HG02642 (cell line): ENCODE data around the gene CAPG.
"Not testable (repeated sequence)": the region's sequence is repeated elsewhere in the genome, so short reads cannot be mapped to it uniquely, and the experiment has no call there.

Source experiments
- ATAC-seq: cut with Tn5 transposase; IDR thresholded peaks from one replicate; pipeline ENCODE4 v1.9.1; 2021; ENCODE audit warnings: mild to moderate bottlenecking; ENCODE audit not compliant: unreplicated experiment, poor library complexity

Gene CAPG

DNA sequence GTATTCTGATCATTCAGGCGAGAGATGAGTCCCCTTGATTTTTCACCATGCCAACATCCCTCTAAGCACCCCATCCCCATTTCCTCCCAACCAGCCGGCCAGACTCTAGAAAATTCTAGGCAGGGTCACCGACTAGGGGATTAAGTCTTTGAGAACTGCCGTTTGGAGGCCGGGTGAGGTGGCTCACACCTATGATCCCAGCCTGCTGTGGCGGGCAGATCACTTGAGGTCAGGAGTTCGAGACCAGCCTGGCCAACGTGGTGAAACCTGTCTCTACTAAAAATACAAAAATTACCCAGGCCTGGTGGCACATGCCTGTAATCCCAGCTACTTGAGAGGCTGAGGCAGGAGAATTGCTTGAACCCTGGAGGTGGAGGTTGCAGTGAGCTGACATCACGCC, 29.4 kb upstream of the CAPG start:
- ATAC-seq = not testable (repeated sequence)

DNA sequence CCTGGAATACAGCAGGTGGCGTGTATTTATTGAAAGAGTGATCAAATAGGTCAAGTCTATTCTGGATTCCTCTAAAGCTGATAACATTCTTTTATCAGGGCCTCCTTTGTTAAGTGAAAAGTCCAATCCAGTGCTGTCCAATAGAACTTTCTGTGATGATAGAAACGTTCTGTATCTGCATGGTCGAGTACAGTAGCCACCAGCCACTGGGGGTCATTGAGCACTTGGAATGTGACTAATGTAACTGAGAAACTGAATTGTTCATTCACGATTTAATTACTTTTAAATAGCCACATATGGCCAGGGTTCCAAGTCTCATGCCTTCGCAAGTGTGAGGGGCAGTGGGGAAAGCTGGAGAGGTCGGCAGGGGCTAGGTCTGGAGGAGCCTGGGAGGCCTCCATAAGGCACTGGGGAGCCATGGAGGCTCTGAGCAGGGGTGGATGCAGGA, 28.9 kb upstream of the CAPG start:
- no peak for ATAC-seq

DNA sequence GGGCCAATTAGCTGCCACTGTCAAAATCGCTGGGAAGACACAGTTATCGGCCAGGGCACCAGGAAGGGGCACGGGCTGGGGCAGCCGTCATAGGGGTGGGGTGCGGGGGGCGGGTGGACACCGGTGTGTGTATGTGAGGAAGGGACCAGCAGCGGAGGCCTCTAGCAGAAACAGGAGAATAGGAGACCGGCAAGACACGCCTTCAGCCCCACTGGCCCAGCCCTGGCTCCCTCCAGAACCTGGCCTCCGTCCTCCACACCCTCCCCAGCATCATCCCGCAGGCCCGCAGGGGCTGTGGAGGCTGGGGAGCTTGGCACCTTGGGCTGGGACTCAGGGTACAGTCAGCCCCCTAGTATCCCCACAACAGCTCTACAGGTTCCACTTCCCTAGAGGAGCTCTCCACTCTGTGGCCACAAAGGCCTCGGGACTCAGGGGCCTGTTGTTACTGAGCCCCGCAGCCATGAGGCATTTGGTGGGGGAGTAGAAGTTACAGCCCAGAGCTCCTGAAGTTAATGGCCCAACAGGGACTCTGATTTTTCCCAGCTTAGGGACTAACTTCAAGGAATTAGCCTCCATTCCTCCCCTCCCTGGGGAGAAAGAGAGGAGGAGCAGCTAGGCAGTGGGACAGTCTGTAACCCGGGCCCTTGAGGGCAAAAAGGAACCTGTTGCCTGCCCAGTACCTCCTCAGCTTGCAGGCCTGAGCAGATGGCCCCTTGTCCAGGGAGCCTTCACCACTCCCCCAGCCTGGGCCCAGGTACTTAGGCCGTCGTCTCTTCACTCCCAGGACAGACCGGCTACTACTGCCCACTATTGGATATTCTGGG, 28.2 kb upstream of the CAPG start:
- no peak for ATAC-seq

DNA sequence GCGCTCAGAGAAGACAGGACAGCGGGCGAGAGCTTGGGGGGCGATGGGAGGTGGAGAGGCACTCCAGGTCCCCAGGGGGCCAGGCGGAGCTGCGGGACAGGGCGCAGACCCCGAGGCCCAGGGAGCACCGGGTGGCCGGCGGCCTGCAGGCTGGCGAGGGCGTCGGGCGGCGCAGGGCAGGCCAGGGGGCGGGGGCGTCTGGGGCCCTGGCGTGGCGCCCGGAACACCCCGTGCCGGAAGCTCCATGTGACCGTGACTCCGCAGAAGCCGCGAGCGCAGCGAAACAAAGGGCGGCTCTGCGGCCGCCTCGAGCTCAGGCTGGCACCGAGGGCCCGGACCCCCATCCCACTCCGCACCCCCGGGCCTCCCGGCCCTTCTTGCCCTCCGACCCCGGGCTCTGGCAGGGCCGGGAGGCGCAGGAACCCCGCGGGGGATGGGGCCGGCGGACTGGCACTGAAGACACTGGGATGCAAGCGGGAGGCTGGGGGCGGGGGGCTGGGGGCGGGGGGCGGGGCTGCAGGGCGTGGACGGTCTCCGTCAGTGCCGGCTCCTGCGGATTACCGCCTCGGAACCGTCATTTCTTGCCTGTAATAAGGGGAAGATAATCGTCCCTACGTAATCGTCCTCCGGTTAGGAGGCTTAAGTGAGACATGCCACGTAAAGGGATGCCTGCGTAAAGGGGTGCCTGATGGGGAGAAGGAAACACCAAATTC, 27.5 kb upstream of the CAPG start:
- ATAC-seq = peak; percentile 85

DNA sequence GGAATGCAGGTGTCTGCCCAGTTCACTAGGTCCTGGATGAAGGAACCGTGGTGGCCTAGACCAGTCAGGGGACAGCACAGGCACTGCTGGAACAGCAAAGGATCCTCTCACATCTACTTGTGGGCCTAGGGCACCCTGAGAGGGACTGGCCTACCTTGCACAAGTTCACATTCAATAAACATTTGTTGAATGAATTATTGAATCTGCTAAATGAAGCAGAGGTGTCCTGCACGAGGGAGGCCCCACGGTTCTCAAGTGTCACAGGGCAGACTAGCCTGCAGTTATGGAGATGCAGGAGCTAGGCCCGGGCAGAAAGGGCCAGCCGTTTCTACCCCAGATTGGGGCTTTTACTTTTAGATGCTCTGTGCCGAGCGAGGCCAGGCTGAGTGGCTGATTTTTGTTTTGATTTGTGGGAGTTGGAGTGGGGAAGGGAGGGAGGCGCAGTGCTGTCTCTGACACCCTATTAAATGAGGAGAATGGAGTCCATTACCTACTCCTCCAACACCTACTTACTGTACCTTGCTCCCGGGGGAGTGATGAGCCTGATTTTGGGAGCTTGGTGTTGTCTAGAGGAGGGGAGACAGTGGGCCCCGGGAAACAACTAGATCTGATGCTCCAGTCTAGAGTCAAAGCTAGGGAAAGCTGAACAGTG, 26.8 kb upstream of the CAPG start:
- ATAC-seq = no peak

DNA sequence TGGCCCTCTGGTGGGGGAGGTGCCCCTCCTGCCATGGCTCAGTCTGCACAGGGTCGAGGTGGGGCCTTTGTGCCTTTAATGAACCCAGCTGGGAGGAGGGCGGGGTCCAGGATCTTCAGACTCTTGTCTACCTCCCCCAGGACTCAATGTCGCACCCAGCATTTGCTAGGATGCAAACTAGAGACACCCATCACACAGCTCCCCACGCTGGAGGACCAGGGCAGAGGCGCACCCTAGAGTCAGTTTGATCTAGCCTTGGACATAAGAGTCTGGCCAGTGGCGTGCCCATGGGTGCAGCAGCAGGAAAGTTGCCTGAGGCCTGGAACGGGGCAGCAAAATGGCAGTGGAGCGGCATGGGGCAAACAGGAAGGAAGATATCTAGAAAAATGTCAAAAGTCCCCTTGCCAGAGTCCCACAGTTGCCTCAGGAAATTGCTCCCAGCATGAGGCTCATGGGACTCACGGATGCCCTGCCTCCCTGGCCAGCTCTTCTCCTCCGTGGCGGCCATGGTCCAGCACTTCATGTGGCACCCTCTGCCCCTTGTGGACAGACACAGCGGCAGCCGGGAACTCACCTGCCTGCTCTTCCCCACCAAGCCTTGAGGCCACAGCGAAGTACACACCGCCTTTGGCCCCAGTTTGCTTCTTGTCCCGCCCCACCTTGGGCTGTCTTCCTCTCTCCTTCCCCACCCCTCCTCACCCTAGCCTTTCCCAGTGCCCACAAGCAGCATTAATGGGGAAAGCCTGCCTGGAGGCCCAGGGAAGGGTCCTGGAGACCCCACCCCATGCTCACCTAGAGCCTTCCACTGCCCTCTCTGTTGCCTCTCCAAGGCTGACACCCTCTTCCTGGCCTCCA, 26.0 kb upstream of the CAPG start:
- no peak for ATAC-seq

DNA sequence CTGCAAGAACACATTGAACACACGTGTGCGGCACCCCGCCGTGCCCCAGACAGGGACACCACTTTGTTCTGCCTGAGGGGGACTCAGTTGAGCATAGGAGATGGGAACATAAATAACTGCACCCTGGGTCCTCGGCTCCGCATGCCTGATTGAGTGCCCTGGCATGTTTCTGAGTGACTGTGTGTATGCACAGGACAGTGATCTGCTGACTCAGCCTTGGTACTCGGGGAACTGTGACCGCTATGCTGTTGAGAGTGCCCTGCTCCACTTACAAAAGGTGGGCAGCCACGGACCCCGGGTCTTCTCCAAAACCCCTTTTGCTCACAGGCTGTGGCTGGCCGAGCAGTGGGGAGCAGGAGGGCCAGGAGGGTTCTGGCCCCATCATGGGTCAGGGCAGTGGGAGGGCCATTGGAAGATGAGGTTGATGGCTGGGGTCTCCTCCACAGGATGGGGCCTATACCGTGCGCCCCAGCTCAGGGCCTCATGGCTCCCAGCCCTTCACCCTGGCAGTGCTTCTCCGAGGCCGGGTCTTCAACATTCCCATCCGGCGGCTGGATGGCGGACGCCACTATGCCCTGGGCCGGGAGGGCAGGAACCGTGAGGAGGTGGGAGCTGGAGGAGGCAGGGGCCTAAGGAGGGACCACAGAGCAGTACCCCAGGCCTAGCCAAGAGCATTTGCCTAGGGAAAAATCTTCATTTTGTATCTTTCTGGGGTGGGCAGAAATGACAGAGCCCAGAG, 25.2 kb upstream of the CAPG start:
- no peak for ATAC-seq

DNA sequence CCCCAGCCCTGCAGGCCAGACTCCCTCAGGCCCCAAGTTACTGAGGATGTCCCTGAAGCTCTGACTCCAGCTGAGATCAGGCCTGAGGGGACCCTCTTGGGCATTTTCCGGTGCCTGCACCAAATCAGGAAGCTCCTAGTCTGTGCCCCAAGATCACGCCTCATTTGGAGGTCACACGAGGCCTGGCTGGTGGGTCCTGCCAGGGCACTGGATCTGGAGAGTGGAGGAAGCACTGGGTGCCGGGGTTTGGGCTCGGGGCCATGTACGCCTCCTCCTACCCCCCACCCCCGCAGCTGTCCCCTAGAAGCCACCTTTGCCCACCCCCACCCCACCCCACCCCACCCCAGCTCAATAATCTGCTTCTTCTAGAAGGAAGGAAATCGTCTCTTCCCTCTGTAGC, 24.5 kb upstream of the CAPG start:
- ATAC-seq = no peak

DNA sequence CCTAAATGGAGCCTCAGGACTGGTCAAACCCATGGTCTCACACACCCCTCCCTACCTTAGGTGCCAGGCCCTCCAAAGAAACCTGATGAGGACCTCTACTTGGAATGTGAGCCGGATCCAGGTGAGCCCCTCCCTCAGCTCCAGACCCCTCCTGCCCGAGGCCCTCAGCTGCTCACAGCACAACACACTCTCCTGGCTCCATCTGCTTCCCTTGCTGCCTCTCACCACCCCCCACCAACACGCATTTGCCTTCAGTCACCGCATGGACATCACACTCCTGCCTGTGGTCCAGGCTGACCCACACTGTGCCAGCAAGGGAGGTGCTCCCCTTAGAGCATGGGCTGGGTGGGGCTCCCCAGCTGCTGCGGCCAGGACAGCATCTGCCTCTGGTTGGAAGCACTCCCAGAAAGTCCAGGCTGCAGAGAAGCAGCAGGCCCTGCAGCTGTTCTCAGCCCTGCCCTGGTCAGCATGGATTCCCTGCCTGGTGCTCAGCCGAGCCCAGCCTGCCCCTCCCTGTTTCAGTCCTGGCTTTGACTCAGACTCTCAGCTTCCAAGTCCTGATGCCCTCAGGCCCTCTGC, 23.4 kb upstream of the CAPG start:
- ATAC-seq = no peak

DNA sequence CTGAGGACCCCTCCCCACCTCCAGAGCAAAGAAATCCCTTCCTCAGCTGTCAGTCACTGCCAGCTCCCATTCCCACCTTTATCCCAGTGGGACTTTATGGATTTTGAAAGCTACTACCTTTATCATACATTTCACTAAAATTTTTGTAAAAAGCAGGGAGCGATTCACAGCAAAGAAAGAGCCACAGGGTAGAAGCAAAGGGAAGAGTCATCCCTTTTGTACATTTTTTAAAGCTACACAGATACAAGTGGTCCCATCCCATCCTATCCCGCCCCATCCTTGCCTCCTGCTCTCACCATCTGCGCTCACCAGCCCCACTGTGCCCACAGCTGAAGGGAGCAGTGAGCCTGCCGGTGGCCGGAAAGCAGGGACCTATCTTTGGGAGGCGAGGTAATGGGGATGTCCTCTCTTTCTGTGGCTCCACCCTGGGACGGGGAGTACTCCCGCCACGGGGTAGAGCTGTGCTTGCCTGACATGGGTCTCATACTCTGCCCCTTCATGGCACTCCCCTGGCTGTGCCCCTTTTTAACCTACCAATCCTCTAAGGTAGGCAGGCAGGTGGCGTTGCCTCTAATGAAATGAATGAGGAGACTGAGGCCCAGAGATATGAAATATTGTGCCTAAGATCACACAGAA, 21.5 kb upstream of the CAPG start:
- ATAC-seq = no peak

DNA sequence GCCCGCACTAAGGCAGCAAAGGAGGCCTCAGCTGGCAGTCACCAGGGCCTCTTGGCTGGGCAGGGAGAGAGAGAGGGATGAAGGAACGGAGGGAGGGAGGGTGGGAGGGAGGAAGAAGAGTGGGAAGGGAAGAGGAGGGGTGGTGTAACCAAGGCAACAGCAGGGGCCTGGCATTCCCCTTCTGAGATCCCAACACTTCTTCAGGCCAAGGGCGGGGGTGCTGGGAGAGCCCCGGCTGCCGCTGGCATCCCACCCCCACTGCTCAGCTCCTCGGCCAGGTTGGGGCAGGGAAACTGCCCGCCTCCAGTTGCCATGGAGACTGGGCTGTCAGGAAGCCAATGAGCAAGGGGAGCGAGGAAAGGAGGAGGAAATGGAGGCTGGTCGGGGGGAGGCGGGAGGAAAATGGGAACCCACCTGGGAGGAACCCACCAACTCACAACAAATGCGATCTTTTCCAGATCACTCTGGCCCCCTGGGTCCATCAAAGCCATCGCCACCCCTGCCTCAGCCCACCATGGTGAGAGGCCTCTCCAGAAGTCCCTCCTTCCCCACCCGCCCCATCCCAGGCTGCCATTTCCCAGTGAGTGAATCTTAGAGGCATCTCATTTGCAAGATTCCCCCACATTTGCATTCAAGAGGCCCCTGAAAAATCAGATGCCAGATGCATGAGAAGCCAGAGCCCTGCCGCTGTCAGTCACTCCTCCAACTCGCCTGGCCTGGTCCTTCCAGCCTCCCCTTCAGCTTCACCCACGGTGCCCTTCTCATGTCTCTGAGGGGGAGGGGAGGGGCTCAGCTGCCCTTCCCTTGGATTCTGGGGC, 20.8 kb upstream of the CAPG start:
- ATAC-seq = no peak

DNA sequence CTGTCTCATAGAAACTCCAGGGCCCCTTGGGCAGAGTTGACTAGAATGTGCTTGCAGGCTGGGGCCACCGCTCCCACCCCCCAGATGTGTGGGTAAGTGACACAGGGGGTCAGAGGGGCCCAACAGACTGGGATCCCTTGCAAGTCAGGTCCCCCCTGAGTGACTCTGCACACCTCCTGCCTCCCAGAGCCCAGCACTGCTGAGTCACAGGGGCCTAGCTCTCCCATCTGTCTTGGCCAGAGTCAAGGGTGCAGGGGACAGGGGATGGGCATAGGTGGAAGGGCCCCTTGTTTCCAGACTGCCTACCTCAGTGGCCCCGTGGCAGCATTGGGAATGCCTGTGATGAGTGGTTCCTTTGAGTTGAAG, 19.7 kb upstream of the CAPG start:
- no peak for ATAC-seq

DNA sequence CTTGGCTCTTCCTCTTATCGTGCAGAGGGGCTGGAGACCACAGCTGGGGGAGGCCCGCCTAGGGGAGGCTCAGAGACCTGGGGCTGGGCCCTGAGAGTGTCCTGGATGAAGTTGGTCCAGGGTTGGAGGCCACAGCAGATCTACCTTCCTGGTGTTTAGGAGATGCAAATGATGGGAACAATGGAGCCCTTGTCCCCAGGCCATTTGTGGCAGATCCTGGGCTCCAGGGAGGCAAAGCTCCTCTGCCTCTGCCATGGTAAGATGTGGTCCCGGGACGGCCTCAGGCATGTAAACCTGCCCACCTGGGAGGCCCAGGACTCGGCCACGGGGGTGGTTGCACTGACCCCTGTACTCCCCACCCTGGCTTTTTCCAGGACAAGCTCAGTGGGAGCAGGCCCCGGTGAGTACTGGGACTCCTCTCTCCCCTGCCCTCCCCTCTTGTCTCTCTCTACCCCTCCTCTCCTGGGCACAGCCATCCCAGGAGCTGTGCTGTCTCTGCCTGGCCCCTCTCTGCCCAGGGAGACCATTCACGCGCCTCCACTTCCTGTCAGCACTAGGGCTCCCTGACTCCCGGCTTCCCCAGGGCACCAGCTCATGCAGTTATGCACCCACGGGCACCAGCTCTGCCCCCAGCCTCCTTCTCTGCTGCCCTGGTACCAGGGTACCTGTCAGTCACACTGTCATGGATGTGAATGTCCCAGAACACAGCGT, 19.2 kb upstream of the CAPG start:
- no peak for ATAC-seq

DNA sequence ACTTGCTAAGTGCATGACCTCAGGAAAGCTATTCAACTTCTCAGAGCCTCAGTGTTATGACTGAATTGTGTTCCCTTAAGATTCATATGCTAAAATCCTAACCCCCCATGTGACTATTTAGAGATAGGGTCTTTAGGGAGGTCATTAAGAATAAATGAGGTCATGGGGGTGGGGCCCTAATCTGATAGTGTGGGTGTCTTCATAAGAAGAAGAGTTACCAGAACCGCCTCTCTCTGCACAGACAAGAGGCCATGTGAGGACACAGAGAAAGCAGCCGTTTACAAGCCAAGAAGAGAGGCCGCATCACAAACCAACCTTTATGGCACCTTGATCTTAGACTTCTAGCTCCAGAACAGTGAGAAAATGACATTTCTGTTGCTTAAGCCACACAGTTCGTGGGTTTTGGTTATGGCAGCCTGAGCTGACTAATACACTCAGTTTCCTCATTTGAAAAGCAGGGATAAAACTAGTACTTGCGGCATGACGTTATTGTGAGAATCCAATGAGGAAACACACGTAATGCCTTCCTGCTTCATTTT, 18.2 kb upstream of the CAPG start:
- ATAC-seq = no peak

DNA sequence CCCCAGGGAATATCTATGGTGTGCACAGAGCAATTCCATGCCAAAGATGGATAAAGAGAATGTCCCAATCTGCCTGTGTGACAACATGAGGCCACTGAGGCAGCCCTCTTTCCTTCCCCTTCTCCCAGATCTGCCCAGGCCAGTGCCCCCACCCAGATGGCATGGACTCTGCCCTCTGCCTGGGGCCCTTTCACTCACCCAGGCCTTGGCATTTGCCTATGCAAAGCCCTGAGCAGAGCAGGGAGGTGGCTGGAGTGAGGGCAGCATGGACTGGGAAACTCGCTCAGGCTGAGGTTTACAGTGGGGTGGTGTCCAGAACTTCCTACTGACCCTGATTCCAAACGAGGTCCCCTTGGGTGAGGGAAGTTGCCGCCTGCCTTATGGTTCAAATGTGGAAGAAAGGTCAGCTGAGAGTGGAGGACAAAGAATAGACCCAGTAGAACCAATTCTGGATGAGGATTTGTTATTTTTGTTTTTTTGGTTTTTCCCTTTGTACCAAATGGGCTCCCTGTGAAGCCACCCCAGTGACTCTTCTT, 17.2 kb upstream of the CAPG start:
- ATAC-seq = no peak

DNA sequence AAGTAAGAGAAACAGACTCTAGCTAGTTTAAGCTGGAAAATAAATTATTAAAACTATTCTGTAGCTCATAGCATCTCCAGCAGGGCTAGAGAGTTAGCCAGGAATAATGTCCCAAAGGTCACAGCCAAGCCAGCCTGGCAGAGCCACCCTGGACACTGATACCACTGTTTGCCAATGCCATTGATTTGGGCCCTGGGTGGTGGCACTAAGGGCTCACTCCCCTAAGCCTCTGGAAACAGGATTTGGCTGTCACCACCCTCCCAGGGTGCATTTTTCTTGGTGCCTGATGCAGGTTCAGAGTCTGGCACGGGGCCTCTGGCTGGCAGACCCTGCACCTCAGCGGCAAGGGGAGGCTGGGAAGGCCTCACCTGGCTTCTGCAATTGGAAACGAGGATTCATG, 15.4 kb upstream of the CAPG start:
- ATAC-seq = no peak

DNA sequence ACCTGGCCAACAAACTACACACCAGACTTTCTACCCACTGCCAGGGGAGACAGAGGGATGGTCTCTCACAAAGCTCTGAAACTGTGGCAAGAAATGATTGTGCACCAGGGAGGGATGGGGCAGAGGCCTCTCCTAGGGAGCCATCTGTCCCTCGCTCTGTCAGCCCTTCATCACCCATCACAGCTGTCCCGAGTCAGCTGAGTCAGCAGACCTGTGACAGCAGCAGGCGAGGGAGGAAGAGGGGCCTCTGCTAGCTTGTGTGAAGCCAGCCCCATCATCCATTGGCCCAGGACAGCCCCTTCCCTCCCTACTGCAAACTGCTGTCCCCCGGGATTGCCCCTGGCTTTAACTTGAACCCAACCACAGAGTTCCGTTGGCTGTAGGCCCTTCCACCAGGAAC, 13.4 kb upstream of the CAPG start:
- no peak for ATAC-seq
